Endothelial cell of umbilical vein (primary cell): ENCODE data around the gene MARS1. TPM values are rescaled to one million over a fixed set of nuclear protein-coding genes. Genes with fewer than 3 reads are reported as not detected.

Experiments used
- BruUV-seq: library from RNA; stranded (reverse); fragments of 400-500 nt; replicated peaks from 2 replicates; lab custom pipeline; 2021; lab: Mats Ljungman, UMichigan
- CTCF ChIA-PET: fragments of 300-600, 350-600 bp; sonication (Branson Sonifier 250); formaldehyde crosslinking; loops from one replicate; lab custom pipeline; 2021; ENCODE audit warnings: antibody characterized with exemption, inconsistent platforms; lab: Charles Lee
- POLR2A ChIA-PET: fragments of 300-600, 350-600 bp; sonication (Branson Sonifier 250); formaldehyde crosslinking; loops from one replicate; lab custom pipeline; 2021; ENCODE audit warnings: antibody characterized with exemption, inconsistent platforms; lab: Charles Lee
- DNase-seq: peaks from one replicate; pipeline ENCODE4 v3.0.0-alpha.2; 2011; ENCODE audit warnings: low read depth, low spot score
- FAIRE-seq: peaks from 2 replicates; lab custom pipeline; 2011; peaks lifted over from hg19 to GRCh38; lab: Jason Lieb, UNC
- H2AFZ ChIP-seq: 2 replicates; pipeline ENCODE4 v1.6.0; 2012; ENCODE audit warnings: low read depth, low read length, control low read depth, inconsistent platforms
- H3K27ac ChIP-seq: 2 replicates; pipeline ENCODE4 v1.5.1; 2011; ENCODE audit warnings: low read depth, mild to moderate bottlenecking, control low read depth, low read length, moderate library complexity; ENCODE audit not compliant: insufficient read depth
- H3K27me3 ChIP-seq, 2 experiments: 2 replicates each; pipeline versions ENCODE4 v1.6.0 to v1.6.1; 2011; ENCODE audit warnings: low read length in 2 of 2, mixed read lengths in 1 of 2; ENCODE audit not compliant: control insufficient read depth in 2 of 2, insufficient read depth in 2 of 2
- H3K36me3 ChIP-seq, 2 experiments: 2 replicates in 1 of 2; 3 replicates in 1 of 2; pipeline ENCODE4 v1.5.1; 2011; ENCODE audit warnings: low read length in 2 of 2, mild to moderate bottlenecking in 1 of 2, moderate library complexity in 1 of 2; ENCODE audit not compliant: control insufficient read depth in 2 of 2, insufficient read depth in 2 of 2; ENCODE audit errors: extremely low read depth in 1 of 2
- H3K4me1 ChIP-seq: 3 replicates; pipeline ENCODE4 v1.5.1; 2011; ENCODE audit warnings: mild to moderate bottlenecking, low read length; ENCODE audit not compliant: control insufficient read depth, insufficient read depth; ENCODE audit errors: extremely low read depth
- H3K4me2 ChIP-seq: 2 replicates; pipeline ENCODE4 v1.6.1; 2011; ENCODE audit warnings: low read length, control low read depth, mixed read lengths; ENCODE audit not compliant: insufficient read depth
- H3K4me3 ChIP-seq, 3 experiments: fragments of 200-600 bp in 1 of 3; sonication (generic), shearing (Covaris generic) in 1 of 3; replicated peaks in 1 of 3; 2 replicates each; pipeline ENCODE4 v1.5.1; 2011 to 2016; ENCODE audit warnings: control low read depth in 3 of 3, low read length in 3 of 3, mild to moderate bottlenecking in 2 of 3, inconsistent platforms in 1 of 3, low read depth in 1 of 3, moderate library complexity in 1 of 3; ENCODE audit not compliant: insufficient read depth in 1 of 3
- H3K79me2 ChIP-seq: 2 replicates; pipeline ENCODE4 v1.6.0; 2012; ENCODE audit warnings: low read length, inconsistent platforms; ENCODE audit not compliant: control insufficient read depth, insufficient read depth
- H3K9ac ChIP-seq: replicated peaks from 2 replicates; pipeline ENCODE3; 2011; ENCODE audit warnings: low read length, control low read depth; ENCODE audit not compliant: insufficient read depth; ENCODE audit errors: extremely low read depth
- H3K9me1 ChIP-seq: replicated peaks from 3 replicates; pipeline ENCODE4 v1.6.0; 2011; ENCODE audit warnings: mild to moderate bottlenecking, low read length; ENCODE audit not compliant: control insufficient read depth, insufficient read depth; ENCODE audit errors: extremely low read depth
- H3K9me3 ChIP-seq: replicated peaks from 2 replicates; pipeline ENCODE4 v1.5.1; 2012; ENCODE audit warnings: low read length, inconsistent platforms; ENCODE audit not compliant: control insufficient read depth, insufficient read depth
- H4K20me1 ChIP-seq: replicated peaks from 2 replicates; pipeline ENCODE3; 2011; ENCODE audit warnings: mild to moderate bottlenecking, low read length; ENCODE audit not compliant: control insufficient read depth, insufficient read depth; ENCODE audit errors: extremely low read depth
- EZH2 ChIP-seq: IDR thresholded peaks from 2 replicates; pipeline ENCODE4 v1.6.1; 2012; ENCODE audit warnings: borderline replicate concordance, low read depth, mild to moderate bottlenecking, moderate library complexity, low read length, inconsistent platforms; ENCODE audit not compliant: severe bottlenecking
- FOS ChIP-seq: IDR thresholded peaks from 2 replicates; pipeline ENCODE4 v1.6.1; 2011; ENCODE audit warnings: mild to moderate bottlenecking, low read length, moderate library complexity, borderline replicate concordance; ENCODE audit not compliant: insufficient read depth
- GATA2 ChIP-seq: IDR thresholded peaks from 2 replicates; pipeline ENCODE4 v1.7.0; 2011; ENCODE audit warnings: low read depth, mild to moderate bottlenecking, moderate library complexity, mixed read lengths, low read length; ENCODE audit not compliant: insufficient read length, insufficient read depth
- JUN ChIP-seq: IDR thresholded peaks from 2 replicates; pipeline ENCODE4 v1.6.1; 2011; ENCODE audit warnings: borderline replicate concordance, low read depth; ENCODE audit not compliant: insufficient read length, insufficient read depth
- MYC ChIP-seq: IDR thresholded peaks from one replicate; pipeline ENCODE4 v1.6.1; 2011; ENCODE audit warnings: mild to moderate bottlenecking, low read depth, low read length
- POLR2A ChIP-seq: IDR thresholded peaks from 2 replicates; pipeline ENCODE4 v1.6.1; 2012; ENCODE audit warnings: low read depth, mild to moderate bottlenecking, control low read depth, low read length
- POLR2AphosphoS5 ChIP-seq: IDR thresholded peaks from 2 replicates; pipeline ENCODE4 v1.6.1; 2012; ENCODE audit warnings: low read depth, mild to moderate bottlenecking, control low read depth, low read length, moderate library complexity; ENCODE audit not compliant: insufficient read depth
- dilution Hi-C: fragments of 300-500 bp; cut with MboI; formaldehyde crosslinking; loops from one replicate; pipeline ENCODE4 v1.15.0; 2019; ENCODE audit warnings: low sequenced_read_pairs; ENCODE audit not compliant: extremely low pct_ligation_motif_present
- intact Hi-C: fragments of 100-400 bp; cut with micrococcal nuclease; formaldehyde crosslinking; loops from one replicate; pipeline ENCODE4 v1.10.0; 2022
- polyA plus RNA-seq, 4 experiments: library from polyadenylated mRNA; depleted of rRNA in 3 of 4; stranded (reverse) in 3 of 4; unstranded in 1 of 4; fragments of >200 nt; gene quantifications; 2 replicates each; pipeline versions ENCODE4 v1.2.1 to v1.2.3, GENCODE V29; 2011 to 2012; ENCODE audit warnings: missing spikeins in 1 of 4
- total RNA-seq: library from RNA; stranded (reverse); gene quantifications from 2 replicates; pipeline ENCODE4 v1.2.3, GENCODE V29; 2021
- TF ChIP-seq, protein P1 (sequence below): IDR thresholded peaks from 2 replicates; pipeline ENCODE4 v1.6.1; 2011; ENCODE audit not compliant: insufficient read depth, insufficient read length
- TF ChIP-seq, protein P2 (sequence below), 2 donors: IDR thresholded peaks; 1 replicate in 1 of 2; 2 replicates in 1 of 2; pipeline ENCODE4 v1.5.1; 2011; ENCODE audit warnings: low read length in 2 of 2, mild to moderate bottlenecking in 2 of 2, moderate library complexity in 2 of 2, control low read depth in 1 of 2, inconsistent platforms in 1 of 2, low read depth in 1 of 2; ENCODE audit not compliant: insufficient read depth in 1 of 2; ENCODE audit errors: extremely low read depth in 1 of 2

Gene MARS1
- total and polyA plus RNA-seq, 2 donors (not counting 3 experiments of a cell fraction or from before 2014, with no cell fraction given): 118 to 212 TPM

DNA sequence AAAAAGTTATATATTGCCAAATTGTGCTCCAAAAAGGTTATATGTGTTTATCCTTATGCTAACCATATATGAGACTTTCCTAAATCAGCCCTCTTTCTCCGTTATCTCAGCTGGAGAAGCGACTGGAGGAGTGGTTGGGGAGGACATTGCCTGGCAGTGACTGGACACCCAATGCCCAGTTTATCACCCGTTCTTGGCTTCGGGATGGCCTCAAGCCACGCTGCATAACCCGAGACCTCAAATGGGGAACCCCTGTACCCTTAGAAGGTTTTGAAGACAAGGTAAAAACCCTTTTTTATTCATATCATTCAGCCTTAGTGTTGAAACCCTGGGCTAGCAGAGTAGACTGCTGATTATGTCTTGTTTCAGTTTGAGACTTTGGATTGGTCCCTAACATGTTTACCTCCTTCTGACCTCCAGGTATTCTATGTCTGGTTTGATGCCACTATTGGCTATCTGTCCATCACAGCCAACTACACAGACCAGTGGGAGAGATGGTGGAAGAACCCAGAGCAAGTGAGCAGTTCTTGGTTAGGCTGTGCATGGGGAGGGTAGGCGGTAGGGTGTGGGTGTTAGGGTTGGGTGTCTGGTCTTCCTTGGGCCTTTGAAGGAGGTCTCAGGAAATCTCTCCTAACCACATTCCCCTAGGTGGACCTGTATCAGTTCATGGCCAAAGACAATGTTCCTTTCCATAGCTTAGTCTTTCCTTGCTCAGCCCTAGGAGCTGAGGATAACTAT, 23.9 kb downstream of the MARS1 start:
- no peak overlapping the region for H3K4me2 ChIP-seq
- intact Hi-C loops (no loop called here), dilution Hi-C loops (no loop called here)
- H3K79me2 ChIP-seq: no peaks in the 10 kb centered on the region
- no peaks in the 10 kb centered on the region for H4K20me1 ChIP-seq
- ChIA-PET CTCF (no interaction called here), POLR2A (no interaction called here)
- FAIRE-seq (no peak), DNase-seq (no peak)
- H3K27me3 ChIP-seq: no peaks in the 10 kb centered on the region
- no peaks in the 10 kb centered on the region for H3K9me3 ChIP-seq
- no peak overlapping the region for H3K9ac ChIP-seq
- H3K36me3 ChIP-seq: peaks cover 36 to 42% of the 10 kb centered on the region in 2 experiments
- TSS peak; percentile 18 for BruUV-seq
- H3K4me1 ChIP-seq: peaks cover 3% of the 10 kb centered on the region
- no peak overlapping the region for H2AFZ ChIP-seq
- no peaks in the 10 kb centered on the region for H3K9me1 ChIP-seq
- no peak overlapping the region for H3K4me3 ChIP-seq
- TF ChIP-seq POLR2AphosphoS5: no peak
- no peak for TF ChIP-seq MYC
- TF ChIP-seq, protein P1, sequence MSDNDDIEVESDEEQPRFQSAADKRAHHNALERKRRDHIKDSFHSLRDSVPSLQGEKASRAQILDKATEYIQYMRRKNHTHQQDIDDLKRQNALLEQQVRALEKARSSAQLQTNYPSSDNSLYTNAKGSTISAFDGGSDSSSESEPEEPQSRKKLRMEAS: no peak
- no peak for TF ChIP-seq GATA2
- TF ChIP-seq, protein P2, sequence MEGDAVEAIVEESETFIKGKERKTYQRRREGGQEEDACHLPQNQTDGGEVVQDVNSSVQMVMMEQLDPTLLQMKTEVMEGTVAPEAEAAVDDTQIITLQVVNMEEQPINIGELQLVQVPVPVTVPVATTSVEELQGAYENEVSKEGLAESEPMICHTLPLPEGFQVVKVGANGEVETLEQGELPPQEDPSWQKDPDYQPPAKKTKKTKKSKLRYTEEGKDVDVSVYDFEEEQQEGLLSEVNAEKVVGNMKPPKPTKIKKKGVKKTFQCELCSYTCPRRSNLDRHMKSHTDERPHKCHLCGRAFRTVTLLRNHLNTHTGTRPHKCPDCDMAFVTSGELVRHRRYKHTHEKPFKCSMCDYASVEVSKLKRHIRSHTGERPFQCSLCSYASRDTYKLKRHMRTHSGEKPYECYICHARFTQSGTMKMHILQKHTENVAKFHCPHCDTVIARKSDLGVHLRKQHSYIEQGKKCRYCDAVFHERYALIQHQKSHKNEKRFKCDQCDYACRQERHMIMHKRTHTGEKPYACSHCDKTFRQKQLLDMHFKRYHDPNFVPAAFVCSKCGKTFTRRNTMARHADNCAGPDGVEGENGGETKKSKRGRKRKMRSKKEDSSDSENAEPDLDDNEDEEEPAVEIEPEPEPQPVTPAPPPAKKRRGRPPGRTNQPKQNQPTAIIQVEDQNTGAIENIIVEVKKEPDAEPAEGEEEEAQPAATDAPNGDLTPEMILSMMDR (IDR thresholded peaks at IDR 0.05; ENCODE audit: extremely low read depth in 1 of 2, insufficient read depth in 1 of 2, low read depth in 1 of 2, low read length in 2 of 2): no peak
- TF ChIP-seq FOS: no peak
- no peak for TF ChIP-seq JUN
- no peak for TF ChIP-seq EZH2
- no peak for TF ChIP-seq POLR2A
- no peak overlapping the region for H3K27ac ChIP-seq
